GM23248 (cell line): ENCODE results near the gene CASK.

Experiments used
- EZH2 ChIP-seq: fragments of 200-600 bp; sonication (generic); IDR thresholded peaks from 2 replicates; pipeline ENCODE4 v1.6.1; 2018; ENCODE audit warnings: antibody characterized with exemption, mild to moderate bottlenecking; ENCODE audit not compliant: insufficient read depth, poor library complexity, severe bottlenecking
- EZH2phosphoT487 ChIP-seq: fragments of 200-600 bp; sonication (generic); IDR thresholded peaks from 2 replicates; pipeline ENCODE4 v1.6.1; 2018; ENCODE audit warnings: antibody characterized with exemption, moderate library complexity, mild to moderate bottlenecking, low read depth; ENCODE audit not compliant: insufficient read depth

GRCh38 chrX:41499195-41499594 lies 424.2 kb downstream of the CASK start:
- TF ChIP-seq EZH2 (no peak), EZH2phosphoT487 (no peak)
